OCI-LY7 (cell line): ENCODE measurements around the gene NMRK2. TPM values are rescaled to one million over a fixed set of nuclear protein-coding genes. Genes with fewer than 3 reads are reported as not detected.

ENCODE experiments used
- BruUV-seq: library from RNA; stranded (reverse); fragments of 400-500 nt; replicated peaks from 2 replicates; lab custom pipeline; 2021; lab: Mats Ljungman, UMichigan
- CTCF ChIA-PET: fragments of 300-600 bp; sonication (Branson Sonifier 250); formaldehyde crosslinking; loops from one replicate; lab custom pipeline; 2022; ENCODE audit warnings: antibody characterized with exemption; ENCODE audit not compliant: unreplicated experiment; lab: Charles Lee
- POLR2A ChIA-PET: fragments of 300-600 bp; sonication (Branson Sonifier 250); formaldehyde crosslinking; loops from one replicate; lab custom pipeline; 2022; ENCODE audit warnings: antibody characterized with exemption; lab: Charles Lee
- DNase-seq: peaks from one replicate; pipeline ENCODE4 v3.0.0-alpha.2; 2015; ENCODE audit warnings: low spot score
- H2AFZ ChIP-seq: fragments of 200-600 bp; sonication (generic), shearing (Covaris generic); 2 replicates; pipeline ENCODE4 v1.6.1; 2014; ENCODE audit warnings: mild to moderate bottlenecking, antibody characterized with exemption, low read length, moderate library complexity
- H3K27ac ChIP-seq: fragments of 200-600 bp; sonication (generic); 2 replicates; pipeline ENCODE4 v1.5.1; 2014; ENCODE audit warnings: mixed run types, low read depth, mild to moderate bottlenecking, moderate library complexity, low read length, inconsistent platforms; ENCODE audit not compliant: poor library complexity, severe bottlenecking
- H3K36me3 ChIP-seq: fragments of 200-600 bp; sonication (generic); 2 replicates; pipeline ENCODE4 v1.6.1; 2014; ENCODE audit warnings: mild to moderate bottlenecking, antibody characterized with exemption, low read length, moderate library complexity, mixed read lengths; ENCODE audit not compliant: insufficient read depth
- H3K4me1 ChIP-seq: fragments of 200-600 bp; sonication (generic); 2 replicates; pipeline ENCODE4 v1.5.1; 2014; ENCODE audit warnings: mild to moderate bottlenecking, low read length; ENCODE audit not compliant: insufficient read depth, poor library complexity, severe bottlenecking
- H3K4me2 ChIP-seq: fragments of 200-600 bp; sonication (generic); 2 replicates; pipeline ENCODE4 v1.6.1; 2014; ENCODE audit warnings: mild to moderate bottlenecking, low read length
- H3K4me3 ChIP-seq: fragments of 200-600 bp; sonication (generic); 2 replicates; pipeline ENCODE4 v1.5.1; 2014; ENCODE audit warnings: mild to moderate bottlenecking, low read depth, low read length; ENCODE audit not compliant: poor library complexity, severe bottlenecking
- H3K79me2 ChIP-seq: fragments of 200-600 bp; sonication (generic); 2 replicates; pipeline ENCODE4 v1.6.1; 2016; ENCODE audit warnings: low read depth, mild to moderate bottlenecking, low read length, moderate library complexity, mixed read lengths; ENCODE audit not compliant: insufficient read depth
- H3K9me2 ChIP-seq: fragments of 200-600 bp; sonication (generic); 2 replicates; pipeline ENCODE4 v1.6.1; 2016; ENCODE audit warnings: mild to moderate bottlenecking, low read length, mixed read lengths; ENCODE audit not compliant: insufficient read depth
- H3K9me3 ChIP-seq: fragments of 200-600 bp; sonication (generic); 2 replicates; pipeline ENCODE4 v1.6.1; 2014; ENCODE audit warnings: mild to moderate bottlenecking, mixed run types, low read length, mixed read lengths
- H4K20me1 ChIP-seq: fragments of 200-600 bp; sonication (generic); 2 replicates; pipeline ENCODE4 v1.6.1; 2014; ENCODE audit warnings: mild to moderate bottlenecking, antibody characterized with exemption, low read length, moderate library complexity, mixed read lengths; ENCODE audit not compliant: insufficient read depth
- EZH2phosphoT487 ChIP-seq: fragments of 200-600 bp; sonication (generic); IDR thresholded peaks from 2 replicates; pipeline ENCODE4 v1.6.1; 2018; ENCODE audit warnings: low read depth, borderline replicate concordance, mild to moderate bottlenecking, mixed run types, antibody characterized with exemption, low read length, moderate library complexity, mixed read lengths
- intact Hi-C: fragments of 100-400 bp; cut with micrococcal nuclease; formaldehyde crosslinking; loops from one replicate; pipeline ENCODE4 v1.10.0; 2022; ENCODE audit not compliant: unreplicated experiment
- total RNA-seq, 2 experiments: library from RNA; depleted of rRNA in 1 of 2; stranded (reverse); fragments of >200 nt in 1 of 2; shearing (Covaris generic) in 1 of 2; gene quantifications; 2 replicates each; pipeline ENCODE4 v1.2.3, GENCODE V29; 2014 to 2022
- TF ChIP-seq, protein P1 (sequence below): fragments of 200-600 bp; sonication (generic); conservative IDR thresholded peaks from 2 replicates; pipeline ENCODE4 v1.5.1; 2014; ENCODE audit warnings: mild to moderate bottlenecking, antibody characterized with exemption, low read length, moderate library complexity, mixed read lengths

Gene NMRK2
- total RNA-seq, 2 experiments from 2014 or later = not detected

DNA sequence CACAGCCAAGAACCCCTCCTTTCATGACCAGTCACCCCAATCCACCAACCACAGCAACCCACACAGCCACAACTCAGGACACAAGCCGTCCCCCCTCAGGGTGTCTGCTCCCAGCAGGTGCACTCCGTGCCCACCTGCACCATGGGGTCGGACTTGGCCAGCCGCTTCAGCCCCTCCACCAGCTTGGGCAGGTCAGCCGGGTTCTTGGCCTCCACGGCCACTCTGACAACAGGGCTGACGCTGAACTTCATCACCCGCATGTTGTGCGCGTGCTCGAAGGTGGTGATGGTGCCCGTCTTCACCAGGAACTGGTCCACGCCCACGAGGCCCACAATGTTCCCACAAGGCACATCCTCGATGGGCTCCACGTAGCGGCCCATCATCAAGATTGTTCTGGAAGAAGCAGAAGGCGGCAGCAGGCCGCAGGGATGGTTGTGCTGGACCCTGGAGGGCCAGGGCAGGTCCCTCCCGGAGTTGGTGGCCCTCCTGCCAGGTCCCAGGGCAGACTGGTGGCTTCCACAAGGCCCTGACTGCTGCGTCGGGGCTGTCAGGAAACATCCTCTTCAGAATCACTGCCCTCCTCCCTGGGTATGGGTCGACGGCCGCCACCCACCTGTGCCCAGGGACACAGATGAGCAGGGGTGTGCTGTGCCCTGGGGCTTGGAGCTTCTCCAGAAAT lies 46.9 kb downstream of the NMRK2 start:
- POLR2A ChIA-PET = no interaction called here
- Histone ChIP-seq H4K20me1 (peaks cover 58% of the 10 kb centered on the region), H2AFZ (no peak overlapping the region), H3K9me2 (no peaks in the 10 kb centered on the region), H3K4me1 (peaks cover 12% of the 10 kb centered on the region), H3K36me3 (peaks cover 99% of the 10 kb centered on the region), H3K9me3 (no peaks in the 10 kb centered on the region), H3K4me2 (no peak overlapping the region), H3K79me2 (peaks cover 58% of the 10 kb centered on the region), H3K27ac (no peak overlapping the region), H3K4me3 (no peak overlapping the region)
- DNase-seq = no peak
- TF ChIP-seq, protein P1, sequence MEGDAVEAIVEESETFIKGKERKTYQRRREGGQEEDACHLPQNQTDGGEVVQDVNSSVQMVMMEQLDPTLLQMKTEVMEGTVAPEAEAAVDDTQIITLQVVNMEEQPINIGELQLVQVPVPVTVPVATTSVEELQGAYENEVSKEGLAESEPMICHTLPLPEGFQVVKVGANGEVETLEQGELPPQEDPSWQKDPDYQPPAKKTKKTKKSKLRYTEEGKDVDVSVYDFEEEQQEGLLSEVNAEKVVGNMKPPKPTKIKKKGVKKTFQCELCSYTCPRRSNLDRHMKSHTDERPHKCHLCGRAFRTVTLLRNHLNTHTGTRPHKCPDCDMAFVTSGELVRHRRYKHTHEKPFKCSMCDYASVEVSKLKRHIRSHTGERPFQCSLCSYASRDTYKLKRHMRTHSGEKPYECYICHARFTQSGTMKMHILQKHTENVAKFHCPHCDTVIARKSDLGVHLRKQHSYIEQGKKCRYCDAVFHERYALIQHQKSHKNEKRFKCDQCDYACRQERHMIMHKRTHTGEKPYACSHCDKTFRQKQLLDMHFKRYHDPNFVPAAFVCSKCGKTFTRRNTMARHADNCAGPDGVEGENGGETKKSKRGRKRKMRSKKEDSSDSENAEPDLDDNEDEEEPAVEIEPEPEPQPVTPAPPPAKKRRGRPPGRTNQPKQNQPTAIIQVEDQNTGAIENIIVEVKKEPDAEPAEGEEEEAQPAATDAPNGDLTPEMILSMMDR = no peak
- TF ChIP-seq EZH2phosphoT487 = no peak
- no TSS peak for BruUV-seq
- CTCF ChIA-PET = no interaction called here
- intact Hi-C loops = no loop called here

DNA sequence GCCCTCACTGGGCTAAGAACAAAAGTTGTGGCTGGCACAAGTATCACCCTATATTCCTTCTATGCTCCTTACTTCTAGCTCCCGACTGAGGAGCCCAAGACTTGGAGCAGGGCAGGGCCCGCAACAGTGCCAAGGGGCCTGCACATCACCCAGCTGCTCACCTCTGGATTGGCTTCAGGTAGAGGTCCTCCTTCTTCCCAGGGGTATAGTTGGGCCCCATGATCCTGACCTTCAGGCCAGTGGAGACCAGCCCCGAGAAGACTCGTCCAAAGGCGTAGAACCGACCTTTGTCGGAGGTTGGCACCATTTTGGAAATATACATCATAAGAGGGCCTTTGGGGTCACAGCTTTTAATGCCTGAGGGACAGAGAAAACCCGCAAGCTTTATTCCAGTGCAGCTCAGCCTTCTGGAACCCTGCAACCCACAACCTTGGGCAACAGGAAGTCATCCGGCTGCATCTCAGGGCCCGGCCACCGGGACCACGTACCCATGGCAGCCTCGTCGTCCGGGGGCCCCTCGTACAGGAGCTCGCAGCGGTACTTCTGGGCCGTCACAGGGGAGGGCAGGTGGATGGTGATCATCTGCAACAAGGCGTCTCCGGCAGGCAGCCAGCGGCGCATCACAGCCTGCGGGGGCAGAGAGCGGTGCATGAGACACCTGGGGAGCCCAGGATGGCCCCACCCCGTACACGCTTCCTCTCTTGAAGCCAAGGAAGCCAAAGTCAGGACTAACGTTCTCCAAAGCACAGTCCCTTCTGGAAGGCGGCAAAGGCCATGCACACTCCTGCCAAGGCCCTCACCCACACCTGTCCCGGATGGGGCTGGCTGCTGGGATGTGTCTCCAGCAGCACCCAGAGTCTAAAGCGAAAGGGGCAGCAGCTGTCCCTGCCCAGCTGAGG lies 47.7 kb downstream of the NMRK2 start:
- DNase-seq = no peak
- Histone ChIP-seq H4K20me1 (peaks cover 60% of the 10 kb centered on the region), H3K4me1 (peaks cover 12% of the 10 kb centered on the region), H3K9me2 (no peaks in the 10 kb centered on the region), H3K36me3 (peaks cover 96% of the 10 kb centered on the region), H3K4me3 (no peak overlapping the region), H3K27ac (no peak overlapping the region), H3K4me2 (no peak overlapping the region), H3K79me2 (peaks cover 65% of the 10 kb centered on the region), H3K9me3 (no peaks in the 10 kb centered on the region), H2AFZ (no peak overlapping the region)
- intact Hi-C loops = no loop called here
- POLR2A ChIA-PET = no interaction called here
- TSS peak; percentile 15 for BruUV-seq
- TF ChIP-seq EZH2phosphoT487 = no peak
- TF ChIP-seq, protein P1 = no peak
- CTCF ChIA-PET = no interaction called here

GRCh38 chr19:3981373-3981735 lies 48.5 kb downstream of the NMRK2 start:
- H3K9me3 ChIP-seq = no peaks in the 10 kb centered on the region
- peaks cover 88% of the 10 kb centered on the region for H3K36me3 ChIP-seq
- no peaks in the 10 kb centered on the region for H3K9me2 ChIP-seq
- ChIA-PET CTCF (interaction anchor here (0.6 kb wide), 1 partner anchor 12 kb away, joined by 4 read pairs; no protein-coding TSS in a partner anchor), POLR2A (no interaction called here)
- TF ChIP-seq EZH2phosphoT487 = no peak
- TF ChIP-seq, protein P1 = no peak
- H3K4me2 ChIP-seq = no peak overlapping the region
- H3K4me3 ChIP-seq = no peak overlapping the region
- H4K20me1 ChIP-seq = peaks cover 56% of the 10 kb centered on the region
- H3K4me1 ChIP-seq = peaks cover 14% of the 10 kb centered on the region
- DNase-seq = no peak
- peaks cover 68% of the 10 kb centered on the region for H3K79me2 ChIP-seq
- BruUV-seq = no TSS peak
- H3K27ac ChIP-seq = no peak overlapping the region
- intact Hi-C loops = no loop called here
- H2AFZ ChIP-seq = no peak overlapping the region
